Raji (cell line): Measurements from ENCODE around the gene CLGN.

ENCODE experiments used
- POLR2A ChIP-seq: IDR thresholded peaks from 2 replicates; pipeline ENCODE4 v1.6.1; 2011; ENCODE audit warnings: low read depth, low read length, control low read depth; ENCODE audit not compliant: insufficient read depth

The CLGN gene

GRCh38 chr4:140400111-140400510 lies 27.3 kb downstream of the CLGN start:
- no peak for TF ChIP-seq POLR2A

GRCh38 chr4:140395668-140396067 lies 31.8 kb downstream of the CLGN start:
- no peak for TF ChIP-seq POLR2A

DNA sequence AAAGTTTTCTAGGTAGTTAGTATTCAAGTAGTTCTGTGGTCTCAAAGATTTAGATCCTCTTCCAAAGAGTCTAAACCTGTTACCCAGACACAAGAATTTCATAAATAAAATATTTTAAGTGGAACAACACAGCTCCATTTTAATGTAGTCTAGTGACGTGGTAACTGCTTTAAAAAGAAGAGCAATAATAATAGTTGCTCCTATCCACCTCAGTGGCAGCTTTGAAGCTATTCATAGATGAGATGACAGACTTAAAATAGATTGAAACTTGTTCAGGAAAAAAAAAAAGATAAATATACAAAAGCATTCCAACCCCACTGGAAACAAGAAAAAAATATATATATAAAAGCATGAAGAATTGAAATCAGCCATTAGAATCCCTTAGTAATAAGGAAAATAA lies 39.4 kb downstream of the CLGN start:
- no peak for TF ChIP-seq POLR2A

DNA sequence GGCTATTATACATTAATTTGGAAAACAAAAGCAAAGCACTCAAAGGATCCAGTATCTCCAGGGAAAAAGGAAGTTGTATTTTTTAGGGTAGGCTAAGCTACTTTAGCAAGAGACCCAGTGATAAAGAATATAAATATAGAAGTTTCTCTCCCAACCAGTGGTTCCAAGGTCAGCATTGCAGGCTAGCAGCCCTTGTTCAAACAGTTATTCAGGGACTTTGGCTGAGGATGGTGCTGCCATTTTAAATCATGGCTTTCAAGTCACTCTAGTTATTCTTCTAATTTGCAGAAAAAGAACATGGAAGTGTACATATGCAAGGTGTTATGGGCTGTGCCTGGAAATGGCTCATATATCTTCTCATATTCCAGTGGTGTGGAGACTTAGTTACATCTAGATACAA lies 44.7 kb downstream of the CLGN start:
- TF ChIP-seq POLR2A = no peak

DNA sequence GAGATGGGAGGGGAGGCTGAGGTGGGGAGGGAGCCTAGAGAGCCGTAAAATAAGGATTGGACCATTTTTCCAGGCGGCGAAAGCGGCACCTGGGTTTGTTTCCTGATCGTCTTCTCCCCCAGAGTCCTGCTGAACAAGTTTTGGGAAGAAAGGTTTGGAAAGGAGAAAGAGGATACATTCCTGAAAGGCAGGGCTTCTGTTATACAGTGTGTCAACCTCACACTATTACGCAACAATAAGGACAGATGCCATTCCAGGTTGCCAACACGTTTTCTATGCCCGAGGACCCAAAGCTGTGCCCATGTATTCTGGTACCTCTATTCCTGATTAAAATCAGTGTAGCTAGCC lies 53.3 kb downstream of the CLGN start:
- no peak for TF ChIP-seq POLR2A

GRCh38 chr4:140373328-140374129 lies 53.9 kb downstream of the CLGN start, which contains the start of gene SCOC:
SCOC (plus strand) TSS chr4:140373646; CDS start chr4:140379171, 5,525 bp downstream.
- TF ChIP-seq POLR2A = peak; percentile 38

GRCh38 chr4:140372751-140373327 lies 54.6 kb downstream of the CLGN start:
- no peak for TF ChIP-seq POLR2A

- TF ChIP-seq POLR2A = no peak
These were observed 58.8 kb downstream of the CLGN start for GRCh38 chr4:140368686-140369085.

GRCh38 chr4:140367738-140368137 lies 59.7 kb downstream of the CLGN start:
- no peak for TF ChIP-seq POLR2A

DNA sequence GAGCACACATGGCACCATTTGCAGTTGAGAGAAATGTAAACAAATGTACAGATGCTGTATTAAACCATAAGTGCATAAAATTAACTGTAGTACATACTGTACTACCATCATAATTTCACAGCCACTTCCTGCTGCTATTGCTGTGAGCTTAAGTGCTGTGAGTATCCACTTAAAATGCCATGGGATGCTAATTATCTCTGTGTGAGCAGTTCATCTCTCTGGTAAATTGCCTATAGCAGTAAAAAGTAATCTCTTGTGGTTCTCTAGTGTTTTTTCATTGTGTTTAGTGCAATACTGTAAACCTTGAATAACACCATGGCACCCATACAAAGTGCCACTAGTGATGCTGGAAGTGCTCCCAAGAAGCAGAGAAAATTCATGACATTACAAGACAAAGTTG lies 63.9 kb downstream of the CLGN start:
- TF ChIP-seq POLR2A = no peak

GRCh38 chr4:140363051-140363450 lies 64.4 kb downstream of the CLGN start:
- no peak for TF ChIP-seq POLR2A

DNA sequence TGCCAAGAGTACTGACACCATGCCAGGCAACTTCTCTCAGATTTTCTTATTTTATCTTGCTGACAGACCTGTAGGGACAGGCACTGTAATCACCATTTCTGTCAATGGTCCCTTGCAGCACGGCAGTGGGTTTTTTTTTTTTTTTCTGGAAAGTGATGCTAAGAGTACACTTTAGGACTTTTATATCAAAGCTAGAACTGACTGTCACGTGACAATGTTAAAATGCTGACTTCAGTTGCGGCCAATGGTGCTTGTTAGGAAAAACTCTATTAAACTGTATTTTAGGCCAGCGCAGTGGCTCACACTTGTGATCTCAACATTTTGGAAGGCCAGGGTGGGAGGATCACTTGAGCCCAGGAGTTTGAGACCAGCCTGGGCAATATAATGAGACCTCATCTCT lies 66.3 kb downstream of the CLGN start:
- no peak for TF ChIP-seq POLR2A

DNA sequence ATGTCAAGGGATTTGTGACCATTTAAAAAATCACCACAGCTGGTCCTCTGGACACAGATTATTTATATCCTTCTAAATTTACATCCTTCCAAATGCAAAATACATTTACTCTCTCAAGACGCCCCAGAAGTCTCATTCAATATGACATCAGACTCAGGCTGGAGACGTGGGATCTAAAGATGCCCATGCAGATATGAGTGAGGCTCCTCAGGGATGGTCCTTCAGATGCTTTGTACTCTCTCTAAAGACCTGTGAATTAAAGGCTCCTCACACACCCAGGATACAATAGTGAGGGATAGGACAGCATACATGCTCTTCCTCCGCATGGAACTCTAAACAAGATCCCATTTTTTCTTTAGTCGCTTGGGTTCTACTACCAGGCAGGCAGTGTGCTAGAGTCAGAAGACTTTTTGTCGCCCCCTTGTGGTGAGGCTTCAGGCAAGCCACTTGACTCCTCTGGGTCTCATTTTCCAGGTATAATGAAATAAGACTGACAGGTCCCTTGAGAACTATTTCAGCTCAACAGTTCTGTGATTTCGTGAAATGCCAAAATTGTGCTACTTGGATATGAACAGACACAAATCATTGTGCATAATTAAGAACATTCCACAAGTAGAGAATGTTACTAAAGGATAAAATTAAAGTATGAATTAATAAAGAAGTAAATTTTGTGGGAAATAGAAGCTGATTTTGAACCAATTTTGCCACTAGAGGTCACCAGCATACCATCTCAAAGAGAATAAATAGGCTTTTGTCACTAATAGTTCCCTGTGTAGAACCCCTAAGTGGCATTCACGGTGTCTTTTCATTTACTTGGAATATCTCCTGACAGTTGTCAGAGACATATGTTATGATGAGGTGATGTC lies 67.7 kb downstream of the CLGN start:
- TF ChIP-seq POLR2A = no peak

- no peak for TF ChIP-seq POLR2A
These were observed 69.2 kb downstream of the CLGN start for GRCh38 chr4:140358281-140358680.

DNA sequence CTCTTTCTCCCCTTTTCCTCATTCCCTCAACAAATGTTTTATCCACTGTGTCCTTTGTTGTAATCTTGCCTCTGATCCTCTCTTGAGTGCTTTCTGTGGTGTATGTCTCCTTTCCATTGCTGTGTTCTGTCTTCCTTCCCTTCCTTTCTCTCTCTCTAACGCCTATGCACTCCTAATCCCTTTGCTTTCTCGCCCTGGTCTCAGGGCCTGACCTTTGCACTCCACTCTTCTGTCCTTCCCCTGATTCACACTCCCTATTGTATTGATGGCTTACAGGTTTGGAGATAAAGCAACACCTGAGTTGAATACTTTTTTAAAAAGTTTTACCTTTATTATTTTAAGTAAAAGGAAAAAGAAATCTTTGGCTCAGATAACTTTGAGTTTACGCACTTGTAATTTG lies 69.6 kb downstream of the CLGN start:
- TF ChIP-seq POLR2A = no peak

GRCh38 chr4:140355288-140355687 lies 72.2 kb downstream of the CLGN start:
- no peak for TF ChIP-seq POLR2A

GRCh38 chr4:140353786-140354185 lies 73.7 kb downstream of the CLGN start:
- no peak for TF ChIP-seq POLR2A
